GM21447 (cell line): ENCODE data around the gene CCR8.
A peak's percentile ranks its signal among the peaks of the same experiment; 100 is the strongest.

Experiments
- ATAC-seq: cut with Tn5 transposase; IDR thresholded peaks from one replicate; pipeline ENCODE4 v1.9.1; 2021; ENCODE audit not compliant: unreplicated experiment

Gene CCR8, protein sequence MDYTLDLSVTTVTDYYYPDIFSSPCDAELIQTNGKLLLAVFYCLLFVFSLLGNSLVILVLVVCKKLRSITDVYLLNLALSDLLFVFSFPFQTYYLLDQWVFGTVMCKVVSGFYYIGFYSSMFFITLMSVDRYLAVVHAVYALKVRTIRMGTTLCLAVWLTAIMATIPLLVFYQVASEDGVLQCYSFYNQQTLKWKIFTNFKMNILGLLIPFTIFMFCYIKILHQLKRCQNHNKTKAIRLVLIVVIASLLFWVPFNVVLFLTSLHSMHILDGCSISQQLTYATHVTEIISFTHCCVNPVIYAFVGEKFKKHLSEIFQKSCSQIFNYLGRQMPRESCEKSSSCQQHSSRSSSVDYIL

DNA sequence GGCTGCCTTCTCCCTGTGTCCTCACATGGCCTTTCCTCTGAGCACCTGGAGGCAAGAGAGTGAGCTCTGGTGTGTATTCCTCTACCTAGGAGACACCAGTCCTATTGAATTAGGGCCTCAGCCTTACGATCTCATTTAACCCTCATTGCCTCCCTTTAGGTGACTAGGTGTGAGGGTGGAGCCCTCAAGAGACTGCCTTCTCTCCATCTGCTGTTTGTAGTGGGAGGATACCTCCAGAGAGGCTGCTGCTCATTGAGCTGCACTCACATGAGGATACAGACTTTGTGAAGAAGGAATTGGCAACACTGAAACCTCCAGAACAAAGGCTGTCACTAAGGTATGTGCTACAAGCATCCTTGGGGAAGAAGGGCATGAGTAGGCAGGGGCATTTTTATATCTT, at the start of gene CCR8:
TSS of gene CCR8 (plus strand) at position 217 of the 400 bp plus-strand sequence. CDS start 2,623 bp downstream, outside the sequence.
- no peak for ATAC-seq

DNA sequence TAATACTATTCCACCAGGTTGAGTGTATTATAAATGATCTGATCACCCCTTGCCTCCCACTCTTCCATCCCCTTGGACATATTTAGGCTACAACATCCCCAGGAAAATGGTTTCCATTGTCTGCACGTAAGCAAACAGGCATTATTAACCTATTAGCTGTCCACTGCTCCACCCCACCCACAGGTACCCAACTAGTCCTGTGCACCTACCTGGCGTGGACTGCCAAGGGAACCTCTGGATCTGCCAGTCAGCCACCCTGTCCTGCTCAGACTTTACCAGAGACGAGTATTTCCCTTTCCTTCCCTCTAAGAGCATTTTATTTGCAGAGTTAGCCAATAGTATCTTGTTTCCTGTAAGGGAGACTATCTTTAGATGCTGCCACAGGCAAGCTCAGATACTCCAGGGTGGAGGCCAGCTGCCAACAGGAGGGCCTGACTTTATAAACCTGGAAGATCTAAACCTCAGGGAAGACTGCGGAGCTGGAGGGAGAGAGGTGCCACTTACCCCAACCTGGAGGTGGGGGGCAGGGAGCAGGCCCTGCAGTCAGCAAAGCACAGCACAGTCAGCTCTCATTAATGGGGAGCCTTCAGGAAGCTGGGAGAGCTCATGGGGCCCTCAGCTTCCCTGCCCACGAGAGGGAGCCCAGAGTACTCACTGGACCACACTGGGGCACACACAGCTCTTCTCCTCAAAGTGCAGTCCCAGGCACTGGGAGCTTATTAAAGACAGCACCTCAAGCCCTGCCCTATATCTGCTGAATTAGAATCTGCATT, 49.6 kb upstream of the CCR8 start, which contains the start of gene CX3CR1:
TSS of gene CX3CR1 (minus strand) at position 292 of the 773 bp plus-strand sequence. CDS start 13,527 bp downstream, outside the sequence.
- no peak for ATAC-seq

DNA sequence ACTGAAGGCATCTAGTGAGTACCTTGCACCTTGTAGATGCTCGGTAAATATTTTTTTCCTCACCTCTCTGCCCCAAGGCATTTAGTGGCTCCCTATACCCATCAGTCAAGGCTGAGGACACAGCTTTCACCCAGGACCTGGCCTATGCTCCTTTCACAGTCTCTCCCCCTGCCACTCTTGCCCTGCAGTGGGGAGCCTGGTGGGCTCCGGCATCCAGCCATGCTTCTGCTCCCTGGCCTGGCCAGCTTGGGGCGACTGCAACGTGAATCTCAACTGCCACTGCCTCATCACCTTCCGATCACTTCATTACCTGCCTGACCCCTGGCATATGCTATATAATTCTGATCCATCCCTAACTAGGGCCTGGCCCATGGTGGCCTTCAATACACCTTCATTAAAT, 48.9 kb upstream of the CCR8 start:
- ATAC-seq, result no peak

DNA sequence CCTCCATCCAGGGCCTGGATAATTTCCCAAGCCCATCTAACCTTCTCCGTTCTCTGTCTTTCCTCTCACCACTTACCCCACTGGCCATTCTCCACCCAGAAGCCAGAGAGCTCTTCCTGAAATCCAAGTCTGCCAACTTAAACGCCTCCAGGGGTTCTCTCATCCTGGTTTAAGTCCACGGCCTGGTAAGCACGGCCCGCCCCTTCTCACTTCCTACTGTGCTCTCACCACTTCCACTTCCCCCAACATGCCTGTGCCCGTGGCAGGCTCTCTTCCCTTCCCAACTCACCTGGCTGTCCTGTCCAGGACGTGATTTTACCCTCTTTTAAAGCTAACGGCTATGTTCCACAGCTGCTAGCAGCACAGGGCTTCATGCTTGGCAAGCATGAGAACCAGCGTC, 48.0 kb upstream of the CCR8 start:
- ATAC-seq, result no peak

DNA sequence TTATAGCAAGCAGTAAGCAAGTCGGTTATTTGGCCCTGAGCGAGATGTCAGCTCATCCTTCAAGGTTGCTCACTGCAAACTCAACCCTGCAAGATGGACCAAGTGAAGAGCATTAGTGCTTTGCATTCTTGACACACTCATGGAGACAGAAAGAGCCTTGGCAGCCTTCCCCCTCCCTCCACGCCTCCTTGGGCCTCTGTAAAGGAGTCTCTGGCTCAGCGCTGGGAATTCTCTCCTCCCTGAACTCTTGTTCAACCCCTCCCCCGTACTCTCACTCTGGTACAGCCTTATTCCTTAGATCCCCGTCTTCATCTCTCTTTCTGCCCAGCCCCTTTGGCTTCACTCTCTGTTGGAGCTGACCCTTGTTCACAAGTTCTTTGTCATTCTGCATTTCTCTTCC, 47.5 kb upstream of the CCR8 start:
- ATAC-seq, result no peak

DNA sequence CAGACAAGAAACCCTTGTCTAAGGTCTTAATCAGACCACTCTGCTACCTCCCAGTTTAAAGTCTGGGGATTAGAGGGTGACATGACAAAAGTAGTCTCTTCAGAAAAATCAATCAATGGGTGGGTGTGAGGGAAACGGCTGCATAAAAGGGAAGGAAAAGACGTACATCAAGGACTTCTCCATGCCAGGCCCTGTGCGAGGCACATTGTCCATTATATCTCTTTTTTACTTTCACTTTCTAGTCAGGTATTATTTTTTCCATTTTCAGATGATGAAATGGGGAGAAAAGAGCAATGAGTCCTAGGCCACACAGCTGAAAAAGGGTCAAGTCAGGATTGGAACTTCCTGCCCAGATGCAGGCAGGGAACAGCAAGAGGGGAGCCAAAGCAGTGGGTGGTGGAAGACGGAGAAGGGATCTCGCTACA, 45.0 kb upstream of the CCR8 start:
- ATAC-seq, result no peak

DNA sequence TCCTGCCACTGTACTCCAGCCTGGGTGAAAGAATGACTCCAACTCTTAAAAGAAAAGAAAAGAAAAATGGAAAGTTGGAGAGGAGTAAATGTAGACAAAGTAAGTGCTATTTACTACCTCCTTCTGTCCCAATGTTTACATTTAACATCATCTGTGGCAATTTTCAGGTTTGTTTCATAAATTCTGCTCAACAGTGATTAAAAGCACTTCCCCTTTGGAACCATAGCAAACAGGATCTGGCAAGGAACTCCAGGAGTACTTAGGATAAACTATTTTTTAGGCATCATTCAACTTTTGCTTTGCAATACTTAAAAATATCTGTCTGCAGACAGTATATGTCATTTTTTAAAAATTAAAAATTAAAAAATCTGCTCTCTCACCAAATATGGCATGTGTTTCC, 44.2 kb upstream of the CCR8 start:
- ATAC-seq, result no peak

DNA sequence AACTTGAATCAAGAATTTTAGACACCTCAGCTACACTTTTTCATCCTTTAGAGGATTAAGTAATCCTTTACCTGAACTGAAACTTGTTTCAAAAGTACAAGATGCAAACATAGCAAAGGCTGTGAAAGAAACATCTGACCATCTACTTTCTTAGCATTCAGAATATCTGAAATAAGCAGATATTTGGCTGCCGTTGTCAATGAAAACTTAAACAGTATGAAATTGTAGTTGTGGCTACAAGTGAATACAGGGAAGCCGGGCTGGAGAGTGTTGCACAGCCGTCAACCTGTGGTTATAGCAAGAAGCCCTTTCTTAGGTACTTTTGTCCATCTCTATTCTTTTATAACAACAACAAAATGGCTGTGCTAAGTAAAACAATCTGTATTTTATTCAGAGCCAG, 42.7 kb upstream of the CCR8 start:
- no peak for ATAC-seq

DNA sequence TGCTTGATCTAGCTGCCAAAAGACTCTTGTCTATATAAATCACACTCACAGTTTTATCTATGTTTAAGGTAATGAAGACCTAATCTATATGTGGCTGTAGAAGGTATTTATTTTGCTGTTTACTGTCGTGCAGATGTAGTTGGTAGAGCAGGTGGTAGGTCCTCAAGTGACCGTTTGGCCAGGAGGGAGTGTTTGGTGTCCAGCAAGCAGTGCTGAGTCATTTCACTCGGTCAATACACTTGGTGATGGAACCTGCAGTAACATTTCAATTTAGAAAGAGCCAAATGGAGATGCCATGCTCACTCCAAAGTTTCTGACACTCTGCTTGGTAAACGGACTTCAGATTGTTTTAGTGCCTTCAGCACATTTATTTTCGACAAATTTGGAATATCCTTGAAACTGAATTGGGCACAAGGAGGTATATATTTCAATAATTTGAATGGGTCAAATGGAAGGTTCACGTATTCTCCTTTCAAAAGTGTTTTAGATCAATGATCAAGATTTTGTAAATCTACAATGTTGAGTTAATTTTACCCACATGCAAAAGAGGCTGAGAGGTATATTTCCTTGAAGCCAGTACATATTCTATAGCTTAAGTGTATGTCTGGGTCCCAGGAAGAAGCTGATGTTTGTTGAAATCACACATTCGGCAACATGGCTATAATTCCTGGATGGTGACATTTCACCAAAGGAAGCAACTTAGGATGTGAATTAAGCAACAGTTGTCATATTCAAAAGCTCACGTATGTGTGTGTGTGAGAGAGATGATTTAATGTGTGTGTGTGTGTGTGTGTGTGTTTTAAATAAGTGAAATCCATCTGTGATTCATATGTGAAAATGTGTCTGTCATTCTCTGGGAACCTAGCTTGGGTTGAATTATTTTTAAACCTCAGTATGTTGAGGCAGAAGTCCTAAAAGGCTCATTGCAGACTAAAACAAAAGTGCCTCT, 42.0 kb upstream of the CCR8 start:
- ATAC-seq, result no peak

DNA sequence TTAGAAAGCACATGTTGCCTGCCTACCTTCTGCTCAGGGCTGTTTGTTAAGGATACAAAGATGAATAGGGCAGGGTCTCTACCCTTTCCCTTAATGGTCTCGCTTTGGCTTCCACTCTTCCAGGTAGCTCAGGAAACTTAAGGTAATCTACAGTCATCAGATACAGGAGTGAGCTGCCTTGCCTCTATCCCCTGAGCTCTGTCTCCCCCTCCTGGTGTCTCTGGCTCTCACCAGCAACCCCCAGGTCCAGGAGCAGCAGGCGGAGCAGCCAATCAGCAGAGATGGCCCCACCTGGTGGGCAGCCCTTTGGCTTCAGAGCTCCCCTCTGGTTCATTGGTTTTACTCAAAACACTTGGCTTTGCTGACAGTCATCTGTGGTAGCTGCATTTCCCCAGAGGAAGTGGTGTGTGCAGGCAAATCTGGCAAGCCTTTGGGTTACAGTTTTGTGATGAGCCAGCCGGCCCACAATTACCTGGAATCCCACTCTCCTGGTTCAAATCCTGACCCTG, 41.2 kb upstream of the CCR8 start:
- ATAC-seq, result peak; percentile 98

DNA sequence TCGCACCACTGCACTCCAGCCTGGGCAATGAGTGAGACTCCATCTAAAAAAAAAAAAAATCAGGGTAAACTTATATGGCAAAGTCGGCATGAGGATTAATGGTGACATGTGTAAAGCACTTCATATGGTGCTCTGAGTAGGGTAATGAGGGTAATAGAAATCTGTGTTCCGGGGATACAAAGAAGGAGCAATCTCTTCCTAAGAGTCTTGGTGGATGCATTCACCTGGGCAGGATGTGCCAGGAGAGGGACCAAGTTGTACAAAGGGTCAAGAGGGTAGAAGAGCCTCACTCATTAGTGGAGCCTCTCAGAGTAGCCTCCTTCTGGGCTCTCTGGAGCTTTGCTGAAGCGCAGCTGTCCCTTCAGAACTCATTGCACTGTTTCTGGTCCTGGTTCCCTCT, 40.4 kb upstream of the CCR8 start:
- no peak for ATAC-seq

DNA sequence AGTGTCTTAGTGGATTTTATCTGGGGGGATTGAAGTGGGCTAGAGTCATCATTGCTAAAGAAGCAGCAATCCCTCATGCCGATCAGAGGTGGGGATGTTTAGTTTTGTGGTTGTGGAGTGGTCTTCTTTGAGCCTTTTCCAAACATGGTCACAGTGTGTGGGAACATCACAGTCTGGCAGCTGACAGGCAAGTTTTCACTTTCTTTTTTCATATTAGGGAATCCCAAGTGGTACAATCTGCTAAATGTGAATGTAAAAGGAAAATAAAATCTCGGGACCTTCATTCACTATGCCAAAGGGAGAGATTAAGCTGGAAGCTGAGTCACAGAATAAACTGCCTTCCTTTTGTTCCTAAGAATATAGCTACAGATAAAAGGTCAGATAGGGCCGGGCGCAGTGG, 39.3 kb upstream of the CCR8 start:
- no peak for ATAC-seq

DNA sequence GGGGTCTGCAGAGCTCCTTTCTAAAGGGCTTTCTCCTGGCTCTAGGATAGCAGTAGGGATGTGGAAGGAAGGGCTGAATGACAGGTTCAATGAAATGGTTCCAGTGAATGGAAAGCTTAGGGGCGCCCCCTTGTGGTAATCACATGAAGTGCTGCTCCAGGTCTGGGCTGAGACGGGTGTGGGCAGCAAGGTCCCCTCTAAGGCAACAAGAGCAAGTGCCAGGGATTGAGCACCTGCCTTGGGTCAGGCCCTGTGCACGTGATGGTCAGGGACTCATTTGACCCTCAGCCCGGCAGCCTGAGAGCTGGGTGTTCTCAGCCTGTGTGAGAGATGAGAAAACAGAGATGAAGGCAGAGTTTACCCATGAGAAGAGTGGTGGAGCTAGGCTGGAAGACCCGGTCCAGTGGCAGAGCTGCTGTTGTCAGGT, 37.6 kb upstream of the CCR8 start:
- no peak for ATAC-seq

DNA sequence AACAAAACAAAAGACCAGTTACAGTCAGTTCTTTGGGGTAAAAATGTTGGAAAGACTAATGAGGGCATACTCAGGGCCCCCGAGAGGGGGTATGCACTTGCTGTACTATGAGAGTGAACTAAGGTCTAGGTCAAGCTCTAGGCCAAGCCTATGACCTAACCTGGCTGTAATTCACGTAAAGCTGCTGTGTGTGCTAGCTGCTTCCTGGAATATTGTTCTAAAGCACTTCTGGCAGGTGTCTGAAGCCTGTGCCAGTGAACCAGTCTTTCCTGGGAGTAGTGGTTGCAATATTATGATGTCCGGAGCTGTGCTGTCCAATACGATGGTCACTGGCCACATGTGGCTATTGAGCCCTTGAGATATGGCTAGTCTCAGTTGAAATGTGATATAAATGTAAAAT, 36.5 kb upstream of the CCR8 start:
- ATAC-seq, result no peak

DNA sequence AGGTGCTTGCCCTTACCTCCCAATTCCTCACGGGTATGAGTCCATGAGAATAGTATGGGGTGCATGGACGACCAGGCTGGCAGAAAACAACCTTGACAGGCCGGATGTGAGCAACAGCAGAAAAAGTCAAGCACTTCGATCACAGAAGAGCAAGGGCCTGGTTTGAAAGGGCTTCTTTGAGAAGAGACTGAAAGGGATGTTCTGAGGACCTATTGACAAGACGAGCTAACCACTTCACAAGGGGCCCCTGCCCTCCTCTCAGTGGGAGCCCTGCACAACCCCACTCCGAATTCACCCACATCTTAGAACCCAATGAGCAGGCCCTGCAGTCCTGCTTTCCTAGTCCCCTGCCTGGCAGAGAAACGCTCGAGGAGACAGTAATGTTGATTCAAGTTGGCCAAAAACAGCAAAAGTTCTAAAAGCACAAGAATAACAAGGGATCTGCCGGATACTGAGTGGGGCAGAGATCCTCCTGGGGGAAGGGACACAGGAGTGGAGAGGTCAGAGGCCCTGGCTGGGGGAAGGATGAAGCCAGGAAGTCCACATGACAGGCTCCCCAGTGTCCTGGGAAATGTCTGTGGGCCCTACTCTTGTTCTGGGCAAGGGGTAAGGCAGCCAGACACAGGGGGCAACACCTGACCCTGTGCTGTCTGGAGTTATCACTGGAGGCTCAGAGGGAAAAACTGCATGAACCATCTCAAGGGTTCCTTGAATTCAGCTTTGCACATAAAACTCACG, 34.9 kb upstream of the CCR8 start:
- ATAC-seq, result no peak

DNA sequence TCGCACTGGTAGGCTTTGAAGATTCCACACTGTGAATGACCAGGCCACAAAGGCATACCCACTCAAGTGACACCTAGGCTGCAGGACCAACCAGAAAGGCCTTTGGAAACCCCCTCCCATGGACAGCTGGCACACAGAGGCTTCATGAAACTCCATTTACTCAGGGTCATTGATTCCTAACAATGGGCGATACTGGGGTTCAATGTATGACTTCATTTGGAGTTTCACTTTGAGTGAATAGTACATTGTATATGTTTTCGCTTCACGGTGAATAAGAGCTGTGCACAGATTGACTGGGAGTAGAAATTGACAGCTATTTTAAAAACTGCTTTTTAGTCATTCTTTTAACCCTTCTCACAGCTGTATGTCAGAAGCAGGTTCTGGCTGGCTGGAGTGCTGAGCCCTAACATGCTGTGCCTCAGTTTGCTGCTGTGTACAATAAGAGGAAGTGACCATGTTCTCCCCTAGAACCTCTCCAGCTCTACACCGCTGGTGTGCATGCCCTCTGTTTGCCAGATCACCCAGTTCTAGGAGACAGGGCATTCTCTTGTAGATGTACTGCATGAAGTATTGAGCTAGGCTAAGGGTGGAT, 34.2 kb upstream of the CCR8 start:
- peak; percentile 87 for ATAC-seq

DNA sequence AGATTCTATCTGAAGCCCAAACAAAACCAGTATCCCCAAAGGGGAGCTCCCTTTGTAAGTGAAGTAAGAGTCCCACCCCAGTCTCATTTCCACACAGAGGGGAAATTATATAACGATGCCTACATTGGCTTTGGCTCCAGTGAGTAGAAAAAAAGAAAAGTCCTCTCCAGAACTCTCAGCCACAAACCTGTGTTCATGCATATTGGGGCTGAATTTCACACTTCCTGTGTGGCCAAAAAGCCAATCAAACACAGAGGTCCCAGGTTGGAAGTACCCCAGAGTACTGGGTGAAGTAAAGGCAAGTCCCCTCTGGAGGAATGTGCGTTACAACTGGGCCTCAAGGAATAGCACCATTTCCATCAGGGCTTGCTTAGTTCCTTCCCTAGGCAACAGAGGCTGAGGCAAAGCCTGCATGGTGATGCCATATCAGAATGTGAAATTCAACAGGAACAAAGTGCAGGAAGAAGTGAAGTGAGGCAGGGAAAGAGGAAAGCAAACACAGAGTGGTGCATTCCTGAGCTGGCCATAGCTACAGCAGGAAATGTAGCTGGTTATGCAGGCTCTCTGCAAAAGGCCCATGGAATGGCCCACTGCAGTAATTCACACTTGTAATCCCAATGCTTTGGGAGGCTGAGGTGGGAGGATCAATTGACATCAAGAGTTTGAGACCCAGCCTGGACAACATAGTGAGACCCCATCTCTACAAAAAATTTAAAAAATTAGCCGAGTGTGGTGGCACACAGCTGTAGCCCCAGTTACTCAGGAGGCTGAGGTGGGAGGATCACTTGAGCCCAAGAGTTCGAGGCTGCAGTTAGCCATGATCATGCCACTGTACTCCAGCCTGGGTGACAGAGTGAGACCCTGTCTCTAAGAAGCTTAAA, 33.1 kb upstream of the CCR8 start:
- no peak for ATAC-seq

DNA sequence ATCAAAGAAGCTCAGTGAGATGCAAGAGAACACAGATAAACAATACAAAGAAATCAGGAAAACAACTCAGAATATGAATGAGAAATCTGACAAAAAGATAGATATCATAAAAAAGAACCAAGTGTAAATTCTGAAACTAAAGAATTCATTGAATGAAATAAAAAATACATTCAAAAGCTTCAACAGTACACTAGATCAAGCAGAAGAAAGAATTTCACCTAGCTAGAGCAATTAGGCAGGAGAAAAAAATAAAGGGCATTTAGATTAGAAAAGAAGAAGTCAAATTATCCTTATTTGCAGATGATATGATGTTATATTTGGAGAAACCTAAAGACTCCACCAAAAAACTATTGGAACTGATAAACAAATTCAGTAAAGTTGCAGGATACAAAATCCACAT, 30.2 kb upstream of the CCR8 start:
- no peak for ATAC-seq

DNA sequence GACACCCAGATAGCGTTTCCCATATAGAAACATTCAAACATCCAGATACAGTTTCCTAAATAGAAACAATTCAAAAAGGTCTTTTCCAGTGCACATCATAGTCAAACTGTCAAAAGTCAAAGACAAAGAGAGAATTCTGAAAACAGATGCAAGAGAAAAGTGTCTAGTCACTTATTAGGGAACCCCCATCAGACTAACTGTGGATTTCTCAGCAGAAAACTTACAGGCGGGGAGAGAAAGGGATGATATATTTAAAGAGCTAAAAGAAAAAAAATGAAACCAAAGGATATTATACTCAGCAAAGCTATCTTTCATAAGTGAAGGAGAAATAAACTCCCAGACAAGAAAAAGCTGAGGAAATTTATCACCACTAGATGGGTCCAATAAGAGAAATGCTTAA, 27.3 kb upstream of the CCR8 start:
- no peak for ATAC-seq
